NCI-H146 treated with DMSO at 0.1 percent for 48 hours (cell line): ENCODE results near the gene ARHGAP9.
A peak's percentile ranks its signal among the peaks of the same experiment; 100 is the strongest.

ENCODE experiments used
- DNase-seq: peaks from one replicate; lab custom pipeline; 2025; ENCODE audit not compliant: unreplicated experiment; lab: John Stamatoyannopoulos, UW

ARHGAP9 gene

DNA sequence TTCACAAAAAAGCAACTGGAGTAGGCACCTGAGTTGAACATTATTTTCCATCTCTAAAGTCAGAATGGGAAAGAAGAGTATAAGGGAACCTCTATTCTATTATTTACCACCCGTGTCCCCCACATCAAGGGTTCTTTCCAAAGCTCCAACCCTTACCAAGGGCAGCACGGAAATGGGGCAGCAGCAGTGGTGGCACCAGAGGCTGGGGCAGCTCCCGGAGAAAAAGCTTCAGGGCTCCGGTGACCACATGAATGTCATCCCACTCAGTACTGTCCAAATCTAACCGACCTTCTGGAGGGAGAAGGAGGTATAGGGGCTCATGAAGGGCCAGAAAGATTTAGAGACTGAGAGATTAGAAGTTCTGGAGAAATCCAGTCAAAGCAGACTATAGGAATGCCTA lies 5.8 kb downstream of the ARHGAP9 start:
- DNase-seq = no peak

DNA sequence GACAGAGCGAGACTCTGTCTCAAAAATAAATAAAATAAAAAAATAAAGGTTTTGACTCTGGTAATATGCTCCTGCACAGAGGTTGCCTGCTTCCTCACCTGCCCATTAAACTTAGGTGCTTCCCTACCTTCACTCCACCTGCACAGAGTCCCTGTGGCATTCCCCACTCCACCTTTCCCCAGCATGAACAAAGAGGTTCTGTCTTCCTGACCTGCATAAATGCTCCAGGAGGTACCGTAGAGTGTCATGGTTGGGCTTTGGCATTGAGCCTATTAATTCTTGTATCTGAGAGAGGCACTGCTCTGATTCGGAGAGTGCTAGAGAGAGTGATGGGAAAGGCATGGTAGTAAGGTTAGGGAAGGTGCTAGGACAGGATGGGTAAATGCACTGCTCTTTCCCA lies 6.3 kb downstream of the ARHGAP9 start:
- no peak for DNase-seq

DNA sequence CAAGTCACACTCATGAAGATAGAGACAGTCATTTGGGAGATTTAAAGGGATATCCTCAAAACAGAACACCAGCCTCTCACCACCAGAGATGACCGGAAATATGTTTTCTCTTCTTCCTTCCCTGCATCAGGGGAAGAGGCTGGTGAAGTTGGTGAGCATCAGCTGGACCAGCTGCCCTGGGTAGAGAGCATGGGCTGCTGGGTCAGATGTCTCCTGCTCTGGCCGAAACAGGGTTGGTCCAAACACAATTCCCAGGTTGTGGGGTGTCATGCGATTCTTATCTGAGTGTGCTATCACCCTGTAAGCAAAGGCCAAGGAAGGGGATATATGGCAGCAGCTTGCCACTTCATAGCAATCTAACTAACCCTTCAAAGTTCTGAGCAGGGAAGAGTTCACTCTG lies 7.3 kb downstream of the ARHGAP9 start:
- DNase-seq = no peak

DNA sequence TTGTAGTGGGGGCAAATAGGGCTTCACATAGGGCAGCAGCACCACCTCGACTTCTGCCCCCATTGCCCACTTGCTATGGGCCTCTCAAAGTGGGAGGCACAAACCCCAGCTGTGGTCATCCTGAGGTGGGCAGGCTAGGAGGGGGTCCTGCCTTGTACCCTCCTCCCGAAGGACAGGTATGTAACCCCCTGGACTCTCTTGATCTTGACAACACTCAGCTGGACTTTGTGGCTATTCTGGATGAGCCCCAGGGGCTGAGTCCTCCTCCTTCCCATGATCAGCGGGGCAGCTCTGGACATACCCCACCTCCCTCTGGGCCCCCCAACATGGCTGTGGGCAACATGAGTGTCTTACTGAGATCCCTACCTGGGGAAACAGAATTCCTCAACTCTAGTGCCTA lies 8.0 kb downstream of the ARHGAP9 start:
- no peak for DNase-seq

DNA sequence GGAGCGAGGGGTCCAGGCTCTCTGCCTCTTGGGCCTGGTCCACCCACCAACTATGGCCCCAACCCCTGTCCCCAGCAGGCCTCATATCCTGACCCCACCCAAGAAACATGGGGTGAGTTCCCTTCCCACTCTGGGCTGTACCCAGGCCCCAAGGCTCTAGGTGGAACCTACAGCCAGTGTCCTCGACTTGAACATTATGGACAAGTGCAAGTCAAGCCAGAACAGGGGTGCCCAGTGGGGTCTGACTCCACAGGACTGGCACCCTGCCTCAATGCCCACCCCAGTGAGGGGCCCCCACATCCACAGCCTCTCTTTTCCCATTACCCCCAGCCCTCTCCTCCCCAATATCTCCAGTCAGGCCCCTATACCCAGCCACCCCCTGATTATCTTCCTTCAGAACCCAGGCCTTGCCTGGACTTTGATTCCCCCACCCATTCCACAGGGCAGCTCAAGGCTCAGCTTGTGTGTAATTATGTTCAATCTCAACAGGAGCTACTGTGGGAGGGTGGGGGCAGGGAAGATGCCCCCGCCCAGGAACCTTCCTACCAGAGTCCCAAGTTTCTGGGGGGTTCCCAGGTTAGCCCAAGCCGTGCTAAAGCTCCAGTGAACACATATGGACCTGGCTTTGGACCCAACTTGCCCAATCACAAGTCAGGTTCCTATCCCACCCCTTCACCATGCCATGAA lies 8.6 kb downstream of the ARHGAP9 start:
- DNase-seq = no peak

DNA sequence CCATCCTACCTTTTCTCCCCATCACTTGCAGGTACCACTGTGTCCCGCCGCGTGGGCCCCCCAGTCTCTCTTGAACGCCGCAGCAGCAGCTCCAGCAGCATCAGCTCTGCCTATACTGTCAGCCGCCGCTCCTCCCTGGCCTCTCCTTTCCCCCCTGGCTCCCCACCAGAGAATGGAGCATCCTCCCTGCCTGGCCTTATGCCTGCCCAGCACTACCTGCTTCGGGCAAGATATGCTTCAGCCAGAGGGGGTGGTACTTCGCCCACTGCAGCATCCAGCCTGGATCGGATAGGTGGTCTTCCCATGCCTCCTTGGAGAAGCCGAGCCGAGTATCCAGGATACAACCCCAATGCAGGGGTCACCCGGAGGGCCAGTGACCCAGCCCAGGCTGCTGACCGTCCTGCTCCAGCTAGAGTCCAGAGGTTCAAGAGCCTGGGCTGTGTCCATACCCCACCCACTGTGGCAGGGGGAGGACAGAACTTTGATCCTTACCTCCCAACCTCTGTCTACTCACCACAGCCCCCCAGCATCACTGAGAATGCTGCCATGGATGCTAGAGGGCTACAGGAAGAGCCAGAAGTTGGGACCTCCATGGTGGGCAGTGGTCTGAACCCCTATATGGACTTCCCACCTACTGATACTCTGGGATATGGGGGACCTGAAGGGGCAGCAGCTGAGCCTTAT lies 9.2 kb downstream of the ARHGAP9 start:
- no peak for DNase-seq

DNA sequence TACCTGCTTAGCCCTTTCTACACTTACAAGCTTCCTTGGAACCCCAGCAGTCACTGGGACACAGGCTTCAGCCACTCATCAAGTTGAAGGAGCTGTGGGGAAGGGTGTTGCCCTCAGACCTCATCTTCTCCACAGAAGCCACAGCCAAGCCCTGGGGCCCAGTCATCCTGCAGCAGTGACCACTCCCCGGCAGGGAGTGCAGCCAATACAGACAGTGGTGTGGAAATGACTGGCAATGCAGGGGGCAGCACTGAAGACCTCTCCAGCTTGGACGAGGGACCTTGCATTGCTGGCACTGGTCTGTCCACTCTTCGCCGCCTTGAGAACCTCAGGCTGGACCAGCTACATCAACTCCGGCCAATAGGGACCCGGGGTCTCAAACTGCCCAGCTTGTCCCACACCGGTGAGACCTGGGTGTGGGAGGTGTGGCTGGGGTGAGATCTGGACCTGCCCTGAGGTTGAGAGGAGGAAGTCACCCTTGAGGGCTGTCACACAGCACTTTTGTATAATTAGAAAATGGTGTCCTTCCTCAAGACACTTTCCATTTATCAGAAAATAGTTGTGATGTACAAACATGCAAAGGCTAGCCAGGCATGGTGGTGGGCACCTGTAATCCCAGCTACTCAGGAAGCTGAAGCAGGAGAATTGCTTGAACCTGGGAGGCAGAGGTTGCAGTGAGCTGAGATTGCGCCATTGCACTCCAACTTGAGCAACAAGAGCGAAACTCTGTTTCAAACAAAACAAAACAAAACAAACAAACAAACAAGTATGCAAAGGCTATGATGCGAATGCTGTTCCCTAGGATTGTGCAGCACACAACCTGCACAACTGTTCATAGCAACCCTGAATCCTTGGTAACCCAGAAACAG lies 10.1 kb downstream of the ARHGAP9 start:
- no peak for DNase-seq

DNA sequence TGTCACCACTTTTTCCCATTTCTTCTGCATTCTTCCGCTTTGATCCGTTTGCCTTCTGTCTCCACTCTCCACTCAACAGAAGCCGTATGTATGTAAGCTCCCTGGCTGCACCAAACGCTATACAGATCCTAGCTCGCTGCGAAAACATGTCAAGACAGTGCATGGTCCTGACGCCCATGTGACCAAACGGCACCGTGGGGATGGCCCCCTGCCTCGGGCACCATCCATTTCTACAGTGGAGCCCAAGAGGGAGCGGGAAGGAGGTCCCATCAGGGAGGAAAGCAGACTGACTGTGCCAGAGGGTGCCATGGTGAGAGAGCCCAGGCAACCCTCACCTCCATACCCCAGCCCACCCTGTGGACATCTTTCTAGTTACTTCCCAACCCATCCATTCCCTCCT lies 11.8 kb downstream of the ARHGAP9 start:
- no peak for DNase-seq

DNA sequence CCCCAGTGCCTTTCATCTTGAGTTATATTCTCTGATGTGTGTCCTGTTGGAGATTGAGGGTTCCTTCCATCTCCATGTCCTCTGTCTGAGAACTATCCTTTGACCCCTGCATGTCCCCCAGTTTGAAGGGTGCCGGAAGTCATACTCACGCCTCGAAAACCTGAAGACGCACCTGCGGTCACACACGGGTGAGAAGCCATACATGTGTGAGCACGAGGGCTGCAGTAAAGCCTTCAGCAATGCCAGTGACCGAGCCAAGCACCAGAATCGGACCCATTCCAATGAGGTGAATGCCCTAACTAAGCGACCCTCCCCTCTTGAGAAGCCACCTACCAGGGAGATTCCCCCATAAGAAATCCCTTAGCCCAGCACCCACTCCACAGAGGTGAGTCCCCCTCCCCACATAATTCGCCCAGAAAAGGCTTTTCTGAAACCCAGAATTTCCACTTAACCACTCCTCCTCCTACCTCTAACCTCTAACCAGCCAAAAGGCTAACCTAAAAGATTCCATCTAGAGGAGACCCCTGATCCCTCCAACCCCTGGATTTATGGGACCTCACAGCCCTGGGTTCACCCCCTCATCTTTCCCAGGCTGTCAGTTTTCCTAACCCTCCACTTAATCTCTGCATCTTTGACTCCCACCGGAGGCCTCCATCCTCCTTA lies 12.3 kb downstream of the ARHGAP9 start:
- no peak for DNase-seq

DNA sequence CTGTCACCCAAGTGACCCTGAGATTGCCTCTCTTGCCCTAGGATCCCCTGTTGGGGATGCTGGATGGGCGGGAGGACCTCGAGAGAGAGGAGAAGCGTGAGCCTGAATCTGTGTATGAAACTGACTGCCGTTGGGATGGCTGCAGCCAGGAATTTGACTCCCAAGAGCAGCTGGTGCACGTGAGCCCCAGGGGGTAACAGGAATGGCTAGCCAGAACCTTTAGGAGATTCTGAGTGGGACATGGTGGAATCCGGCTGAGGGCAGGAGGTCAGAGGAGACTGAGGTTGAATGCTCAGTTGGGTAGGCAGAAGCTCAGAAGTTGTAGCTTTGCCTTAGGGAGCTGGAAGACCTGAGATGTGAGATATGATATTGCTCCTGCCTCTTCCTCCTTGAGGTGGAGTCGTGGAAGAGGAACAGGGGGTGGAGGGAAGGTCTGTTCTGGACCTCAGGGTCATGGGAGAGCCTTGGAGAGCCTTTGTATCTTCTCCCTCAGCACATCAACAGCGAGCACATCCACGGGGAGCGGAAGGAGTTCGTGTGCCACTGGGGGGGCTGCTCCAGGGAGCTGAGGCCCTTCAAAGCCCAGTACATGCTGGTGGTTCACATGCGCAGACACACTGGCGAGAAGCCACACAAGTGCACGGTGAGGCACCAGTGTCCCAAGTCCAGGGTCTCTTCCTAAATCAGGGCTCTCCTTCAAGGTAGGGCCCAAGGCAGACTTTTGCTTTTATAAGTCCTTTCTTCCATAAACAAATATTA lies 13.7 kb downstream of the ARHGAP9 start:
- DNase-seq = no peak

DNA sequence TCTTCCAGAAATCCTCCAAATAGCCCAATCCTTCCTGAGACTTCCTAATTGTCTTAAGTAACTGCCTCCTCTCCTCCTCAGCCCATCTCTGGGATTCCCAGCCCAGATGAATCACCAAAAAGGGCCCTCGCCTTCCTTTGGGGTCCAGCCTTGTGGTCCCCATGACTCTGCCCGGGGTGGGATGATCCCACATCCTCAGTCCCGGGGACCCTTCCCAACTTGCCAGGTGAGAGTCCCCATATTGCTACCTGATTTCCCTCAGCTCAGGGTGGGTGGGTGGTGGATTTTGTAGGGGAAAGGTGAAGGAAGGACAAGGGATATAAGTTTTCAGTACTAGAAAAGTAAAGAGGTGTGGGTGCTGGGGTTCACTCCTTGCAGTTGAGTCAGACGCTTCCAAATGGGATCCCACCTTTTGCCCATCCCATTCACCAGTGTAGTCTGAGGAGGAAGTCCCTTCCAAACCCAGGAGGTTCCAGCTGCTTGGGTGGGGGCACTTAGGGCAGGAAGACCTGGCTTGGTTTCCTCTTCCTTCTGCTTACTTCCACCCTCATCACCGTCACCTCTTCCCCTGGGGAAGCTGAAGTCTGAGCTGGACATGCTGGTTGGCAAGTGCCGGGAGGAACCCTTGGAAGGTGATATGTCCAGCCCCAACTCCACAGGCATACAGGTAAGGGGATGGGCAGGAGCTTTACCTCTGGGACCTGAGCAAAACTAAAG lies 14.5 kb downstream of the ARHGAP9 start:
- no peak for DNase-seq

DNA sequence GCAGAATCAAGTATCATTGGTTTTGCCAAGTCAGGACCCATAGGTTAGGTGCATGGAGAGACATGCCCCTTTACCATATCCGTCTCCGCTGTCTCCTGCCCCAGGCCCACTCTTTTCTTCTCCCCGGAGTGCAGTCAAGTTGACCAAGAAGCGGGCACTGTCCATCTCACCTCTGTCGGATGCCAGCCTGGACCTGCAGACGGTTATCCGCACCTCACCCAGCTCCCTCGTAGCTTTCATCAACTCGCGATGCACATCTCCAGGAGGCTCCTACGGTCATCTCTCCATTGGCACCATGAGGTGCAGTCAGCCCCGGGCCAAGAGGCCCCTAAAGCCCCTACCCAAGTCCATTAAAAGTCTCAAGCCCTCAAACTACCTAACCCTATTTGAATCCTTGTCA lies 15.1 kb downstream of the ARHGAP9 start:
- DNase-seq = no peak

DNA sequence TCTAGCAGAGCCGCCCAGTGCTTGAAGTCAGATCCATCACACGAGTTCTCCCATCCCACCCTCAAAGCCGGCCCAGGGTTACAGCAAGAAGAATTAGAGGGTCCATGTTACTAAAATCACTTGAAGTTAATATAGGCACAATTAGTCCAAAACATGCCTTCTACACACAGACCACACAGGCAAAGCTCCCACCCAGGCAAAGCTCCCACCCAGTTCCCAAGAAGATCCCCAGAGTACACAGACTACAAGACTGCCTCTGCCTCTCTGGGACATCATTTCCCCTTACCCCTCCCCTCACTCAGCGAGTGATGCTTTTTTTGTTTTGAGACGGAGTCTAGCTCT lies 16.8 kb downstream of the ARHGAP9 start:
- no peak for DNase-seq

DNA sequence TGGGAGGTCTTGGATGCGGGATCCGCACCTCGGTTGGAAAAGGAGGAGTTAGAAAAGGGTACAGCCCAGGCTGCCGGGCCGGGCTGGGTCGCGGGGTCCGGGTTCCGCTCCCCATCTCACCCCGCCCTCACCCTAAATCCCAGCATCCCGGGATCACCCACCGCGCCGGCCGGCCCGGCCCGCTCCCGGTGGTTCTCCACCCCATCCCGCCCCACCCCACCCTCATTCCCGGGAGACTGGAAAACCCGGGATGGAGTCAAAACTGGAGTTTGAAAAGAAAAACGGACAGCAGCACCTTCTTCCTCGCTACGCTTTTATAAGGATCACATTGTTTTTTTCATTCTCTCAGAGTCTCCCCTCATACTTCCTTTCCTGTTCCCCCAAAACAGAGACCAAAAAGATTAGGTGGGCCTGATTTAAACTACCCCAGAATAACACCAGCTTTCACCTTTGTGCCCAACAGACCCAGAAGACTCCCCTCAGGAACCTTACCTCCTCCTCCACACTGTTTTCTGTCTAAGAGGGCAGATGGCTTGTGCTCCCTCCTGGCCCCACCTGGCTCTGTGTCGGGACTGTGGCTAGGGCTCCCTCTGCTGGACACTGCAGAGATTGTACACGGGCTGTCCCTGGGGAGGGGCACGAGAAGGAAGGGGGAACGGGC lies 17.3 kb downstream of the ARHGAP9 start:
- DNase-seq = peak; percentile 89

DNA sequence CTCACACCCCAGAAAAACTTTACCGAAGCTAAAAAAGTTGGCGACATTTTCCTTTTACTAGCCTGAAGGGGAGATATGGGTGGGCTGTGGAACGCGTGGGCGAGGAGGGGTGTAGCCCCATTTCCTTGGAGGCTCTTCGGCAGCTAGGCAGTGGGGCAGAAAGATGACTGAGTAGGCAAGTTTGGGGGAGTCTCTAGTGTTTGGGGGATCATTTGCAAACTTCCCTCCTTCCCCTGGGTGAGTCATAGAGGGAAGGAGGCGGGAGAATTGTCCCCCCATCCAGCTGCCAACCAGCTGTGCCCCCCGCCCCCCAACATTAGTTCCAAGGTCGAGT lies 17.8 kb downstream of the ARHGAP9 start:
- DNase-seq = no peak

DNA sequence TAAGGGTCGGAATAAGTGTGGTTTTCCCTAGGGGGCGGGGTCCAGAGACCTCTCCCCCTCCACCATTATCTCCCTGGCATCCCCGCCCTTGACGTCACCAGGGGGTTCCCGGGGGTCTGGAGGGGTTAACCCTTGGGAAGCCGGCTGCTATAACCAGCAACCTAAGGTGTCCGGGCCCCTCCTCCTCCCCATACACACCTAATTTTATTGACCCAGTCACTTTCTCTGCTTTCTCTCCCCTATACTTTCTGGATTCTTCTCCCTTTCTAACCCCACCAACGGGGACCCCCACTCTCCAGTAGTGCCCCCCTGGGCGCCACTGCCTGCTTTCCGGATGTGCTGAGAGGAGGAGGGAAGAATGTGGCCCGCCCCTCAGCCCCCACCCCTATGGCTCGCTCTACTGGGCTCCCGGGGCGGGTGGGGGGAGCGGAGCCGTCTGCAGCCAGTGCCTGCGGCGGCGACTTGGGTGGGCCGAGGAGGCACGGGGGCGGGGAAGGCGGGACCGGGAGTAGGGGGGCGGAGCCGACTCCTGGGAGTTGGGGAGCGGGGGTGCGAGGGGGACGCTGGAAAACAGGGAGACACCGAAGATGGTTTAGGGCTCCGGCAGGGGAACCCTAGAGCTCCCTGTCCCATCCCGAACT lies 18.3 kb downstream of the ARHGAP9 start:
- DNase-seq = no peak

DNA sequence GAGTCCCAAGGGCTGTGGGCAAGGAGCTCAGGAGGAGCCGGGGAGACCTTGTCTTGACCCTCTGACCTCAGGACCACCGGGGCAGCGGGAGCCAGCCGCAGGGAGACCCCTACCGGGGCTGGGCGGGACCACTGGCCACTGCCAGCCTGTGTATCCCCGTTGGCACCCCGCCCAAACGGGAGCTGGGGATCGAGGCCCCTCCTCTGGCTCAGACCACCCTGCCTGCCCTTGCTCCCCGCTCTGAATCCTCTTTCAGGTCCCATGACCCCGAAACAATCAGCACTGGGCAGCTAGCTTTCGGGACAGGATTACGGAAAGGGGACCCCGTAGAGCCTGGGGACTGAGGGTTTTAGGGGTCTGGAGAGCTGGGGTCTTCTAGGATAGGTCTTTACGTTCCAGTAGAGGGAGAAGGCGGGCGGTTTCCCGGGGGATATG lies 18.8 kb downstream of the ARHGAP9 start:
- DNase-seq = no peak

DNA sequence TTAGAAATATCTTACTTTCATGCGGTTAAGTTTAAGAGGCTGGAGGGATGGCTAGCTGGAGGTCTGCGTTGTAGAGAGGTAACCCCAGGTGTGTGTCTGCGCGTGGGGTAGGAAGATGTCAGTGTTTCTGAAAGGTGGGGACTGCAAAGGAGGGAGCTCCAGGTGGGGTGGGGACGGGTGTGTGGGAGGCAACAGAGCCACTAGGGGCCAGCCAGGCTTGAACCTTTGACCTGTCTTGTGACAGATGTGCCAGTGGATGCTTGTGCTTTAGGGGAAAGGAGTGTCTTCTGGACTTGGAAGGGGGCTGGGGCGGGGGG lies 19.2 kb downstream of the ARHGAP9 start:
- DNase-seq = no peak

DNA sequence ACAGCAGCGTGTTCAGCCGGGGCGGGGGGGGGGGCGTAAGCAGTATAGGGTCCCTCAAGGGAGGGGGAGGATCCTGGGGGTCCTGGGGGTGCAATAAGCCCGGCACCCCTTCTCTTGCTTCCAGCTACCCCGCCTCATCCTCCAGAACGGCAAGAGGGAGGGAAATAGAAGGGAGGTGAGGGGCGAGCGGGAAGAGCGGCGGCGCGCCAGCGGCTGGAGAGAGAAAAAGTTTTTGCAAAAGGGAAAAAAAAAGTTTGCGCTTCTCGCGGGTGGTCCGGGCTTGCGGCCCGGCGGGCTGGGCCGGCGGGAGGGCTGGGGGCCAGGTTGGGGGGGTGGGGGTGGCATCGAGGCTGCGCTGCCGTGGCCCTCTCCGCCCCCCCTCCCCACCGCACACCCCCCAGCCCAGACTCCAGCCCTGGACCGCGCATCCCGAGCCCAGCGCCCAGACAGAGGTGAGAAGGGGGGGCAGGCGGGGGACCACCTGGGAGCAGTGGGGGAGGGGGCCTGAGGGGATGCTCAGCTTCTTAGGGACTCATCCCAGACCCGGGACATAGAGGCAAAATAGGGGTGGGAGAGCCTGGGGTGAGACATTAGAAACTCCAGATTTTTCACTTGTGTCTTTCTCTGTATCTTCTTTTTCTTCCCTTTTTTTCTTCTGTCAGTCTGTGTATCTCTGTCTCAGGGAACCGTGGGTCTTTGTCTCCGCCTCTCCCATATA lies 19.8 kb downstream of the ARHGAP9 start, which contains the start of gene GLI1:
TSS of gene GLI1 (plus strand) at position 36 of the 718 bp plus-strand sequence. CDS start 3,907 bp downstream, outside the sequence.
- DNase-seq = no peak
